Psoas muscle (tissue), 8 donors: ENCODE measurements around the gene TOR4A. TPM values are rescaled to one million over a fixed set of nuclear protein-coding genes. Genes with fewer than 3 reads are reported as not detected.

Experiments used
- ATAC-seq, 4 donors: fragments of 200-7000 bp; cut with Tn5 transposase; one replicate each; pipeline ENCODE4 v1.9.1; 2020; ENCODE audit warnings: moderate library complexity in 3 of 4, mild to moderate bottlenecking in 2 of 4
- DNase-seq, 2 donors: peaks; one replicate each; pipeline ENCODE4 v3.0.0-alpha.2; 2020
- H3K27ac ChIP-seq: fragments of 200-600 bp; one replicate; pipeline ENCODE4 v1.8.0; 2022
- H3K27me3 ChIP-seq, 3 donors: fragments of 200-600 bp in 1 of 3; one replicate each; pipeline versions ENCODE4 v1.6.1 to v1.8.0; 2013 to 2022; ENCODE audit warnings: low read length in 2 of 3, mild to moderate bottlenecking in 2 of 3, moderate library complexity in 1 of 3; ENCODE audit not compliant: insufficient read depth in 3 of 3
- H3K36me3 ChIP-seq, 2 donors: fragments of 200-600 bp in 1 of 2; one replicate each; pipeline versions ENCODE4 v1.6.1 to v1.8.0; 2013 to 2022; ENCODE audit warnings: low read depth in 1 of 2, mild to moderate bottlenecking in 1 of 2, moderate library complexity in 1 of 2; ENCODE audit not compliant: insufficient read depth in 1 of 2
- H3K4me1 ChIP-seq: fragments of 200-600 bp; one replicate; pipeline ENCODE4 v1.8.0; 2022
- H3K4me3 ChIP-seq: fragments of 200-600 bp; one replicate; pipeline ENCODE4 v1.8.0; 2022; ENCODE audit warnings: mild to moderate bottlenecking
- H3K9me3 ChIP-seq: fragments of 200-600 bp; one replicate; pipeline ENCODE4 v1.8.0; 2022
- CTCF ChIP-seq: fragments of 200-600 bp; IDR thresholded peaks from one replicate; pipeline ENCODE4 v1.8.0; 2022; ENCODE audit warnings: antibody characterized with exemption
- WGBS, 3 donors: extraction: QIAGEN DNeasy Blood & Tissue Kit; methylation state at CpG; one replicate each; pipeline versions ENCODE4 v1.1.6 to v1.1.7; 2013; 5-methylcytosine and 5-hydroxymethylcytosine counted together
- intact Hi-C, 2 donors: fragments of 100-400 bp; cut with DNase I; formaldehyde crosslinking; loops; one replicate each; pipeline versions ENCODE4 v1.11.0 to v1.14.2; 2022
- polyA plus RNA-seq, 3 donors: library from polyadenylated mRNA; stranded (reverse); fragments of 200-250 nt; gene quantifications; one replicate each; pipeline ENCODE4 v1.2.3, GENCODE V29; 2013
- total RNA-seq, 4 donors: library from RNA; stranded (reverse); fragmentation: NEBNext Ultra II Directional in 2 of 4; extraction: Animal tissue kit (Norgen Biotek cat#: 25700) in 2 of 4; gene quantifications; one replicate each; pipeline versions ENCODE4 v1.2.1 to v1.2.4, GENCODE V29; 2021 to 2023
- donor health status: healthy with polysubstance abuse.
- donor health status: DM: no; HTN: no; CAD: no; lungs with moderate emphysema.
- donor health status: Bipolar disorder and iron deficiency.
- donor health status: healthy.
- donor health status: DM: yes; HTN: yes; CAD: no.
- donor health status: DM: no; HTN: no; CAD: no.
- donor health status: DM: no; HTN: no; CAD: no.
- donor health status: DM: yes; HTN: yes; CAD: no.

Gene TOR4A
- total and polyA plus RNA-seq, 7 donors, result 0.77 to 2.3 (median 2.1) TPM

DNA sequence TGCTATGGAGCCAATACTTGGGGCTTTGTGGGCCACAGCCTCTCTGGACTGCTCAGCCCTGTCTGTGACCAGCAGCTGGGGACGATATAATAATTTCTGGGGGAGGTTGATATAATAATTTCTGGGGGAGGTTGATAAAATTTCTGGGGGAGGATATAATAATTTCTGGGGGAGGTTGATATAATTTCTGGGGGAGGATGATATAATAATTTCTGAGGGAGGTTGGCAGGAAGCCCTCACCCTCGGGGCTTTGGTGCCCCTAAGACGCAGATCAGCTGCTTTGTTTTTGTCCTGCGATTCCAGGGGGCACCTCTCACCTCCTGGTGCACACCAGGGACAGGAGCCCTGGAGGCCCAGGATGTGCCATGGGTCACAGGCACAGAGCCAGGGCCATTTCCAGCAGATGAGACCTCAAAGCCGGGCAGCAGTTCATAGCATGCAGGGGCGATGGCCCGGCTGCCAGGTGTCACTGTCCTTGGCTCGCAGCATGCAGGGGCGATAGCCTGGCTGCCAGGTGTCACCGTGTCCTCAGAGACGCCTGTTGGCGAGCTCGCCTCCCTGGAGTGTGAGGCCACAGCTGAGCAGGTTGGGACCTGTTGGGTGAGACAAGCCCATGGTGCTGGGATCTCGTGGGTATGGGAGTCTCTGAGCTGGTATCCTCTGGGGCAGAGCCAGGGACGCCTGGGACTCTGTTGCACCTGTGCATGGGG is 3.8 kb upstream of the TOR4A start:
- H3K9me3 ChIP-seq, result no peaks in the 10 kb centered on the region
- no peak overlapping the region for H3K27ac ChIP-seq
- H3K27me3 ChIP-seq, result peaks cover 0 to 15% (median 9%) of the 10 kb centered on the region in 3 donors
- H3K4me3 ChIP-seq, result no peak overlapping the region
- intact Hi-C loops, result no loop called here
- WGBS, 3 donors, result 51 to 63% (median 61%) methylated on average over 15 of the region's 15 CpGs
- H3K36me3 ChIP-seq, result peaks cover 2 to 35% of the 10 kb centered on the region in 2 donors
- no peak for TF ChIP-seq CTCF
- no peak for ATAC-seq
- peaks cover 31% of the 10 kb centered on the region for H3K4me1 ChIP-seq
- peak in 1 of 2 donors; percentile 11 for DNase-seq

DNA sequence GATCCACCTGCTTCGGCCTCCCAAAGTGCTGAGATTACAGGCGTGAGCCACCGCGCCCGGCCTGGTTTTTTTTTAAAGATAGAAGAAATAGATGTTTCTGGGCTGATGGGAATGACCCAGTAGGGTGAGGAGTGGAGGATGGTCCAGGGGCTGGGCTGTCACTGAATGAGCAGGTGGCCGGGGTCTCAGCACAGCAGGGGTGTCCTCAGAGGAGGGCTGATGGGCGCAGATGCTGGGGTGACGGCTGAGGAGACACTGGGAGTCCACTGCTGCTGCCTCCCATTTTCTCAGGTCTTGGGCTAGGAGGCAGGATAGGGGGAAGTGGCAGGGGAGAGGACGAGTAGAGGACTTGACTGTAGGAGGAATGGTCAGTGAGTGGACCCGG is 2.3 kb upstream of the TOR4A start:
- no peak for TF ChIP-seq CTCF
- Histone ChIP-seq H3K4me1 (peaks cover 19% of the 10 kb centered on the region), H3K27ac (no peak overlapping the region), H3K4me3 (no peak overlapping the region), H3K36me3 (peaks cover 2 to 28% of the 10 kb centered on the region in 2 donors), H3K9me3 (no peaks in the 10 kb centered on the region), H3K27me3 (peaks cover 0 to 29% (median 13%) of the 10 kb centered on the region in 3 donors)
- intact Hi-C loops, result no loop called here
- DNase-seq (no peak), ATAC-seq (no peak)
- 78 to 90% (median 82%) methylated on average over 10 of the region's 10 CpGs for WGBS, 3 donors

- intact Hi-C loops, result no loop called here
- Histone ChIP-seq H3K4me1 (peaks cover 25% of the 10 kb centered on the region), H3K9me3 (no peaks in the 10 kb centered on the region), H3K36me3 (peaks cover 2 to 21% of the 10 kb centered on the region in 2 donors), H3K27me3 (peaks cover 0 to 36% (median 18%) of the 10 kb centered on the region in 3 donors), H3K27ac (peak overlapping the region; percentile 75), H3K4me3 (peak overlapping the region; percentile 62)
- DNase-seq (no peak), ATAC-seq (no peak)
- no peak for TF ChIP-seq CTCF
- 72 to 81% (median 81%) methylated on average over 24 of the region's 24 CpGs for WGBS, 3 donors
Measured at GRCh38 chr9:137275588-137276472, 1.7 kb upstream of the TOR4A start.

- H3K9me3 ChIP-seq, result no peaks in the 10 kb centered on the region
- peaks cover 30% of the 10 kb centered on the region for H3K4me1 ChIP-seq
- 32 to 42% (median 36%) methylated on average over 30 of the region's 30 CpGs for WGBS, 3 donors
- peaks cover 0 to 43% (median 18%) of the 10 kb centered on the region in 3 donors for H3K27me3 ChIP-seq
- H3K27ac ChIP-seq, result peak overlapping the region; percentile 75
- intact Hi-C loops, result no loop called here
- ATAC-seq, result peak; percentile 23 to 59 (median 32)
- TF ChIP-seq CTCF, result no peak
- peak; percentile 73 to 85 for DNase-seq
- peak overlapping the region; percentile 62 for H3K4me3 ChIP-seq
- peaks cover 2 to 16% of the 10 kb centered on the region in 2 donors for H3K36me3 ChIP-seq
Measured at GRCh38 chr9:137276473-137277328, 825 bp upstream of the TOR4A start.
